Erythroblast (primary cell): ENCODE results near the gene CLEC11A.

Experiments used
- GATA1 ChIP-seq: IDR thresholded peaks from 2 replicates; pipeline ENCODE4 v1.6.1; 2011; ENCODE audit warnings: low read depth, mild to moderate bottlenecking, control low read depth, low read length, moderate library complexity
- POLR2A ChIP-seq: IDR thresholded peaks from 2 replicates; pipeline ENCODE4 v1.6.1; 2011; ENCODE audit warnings: mild to moderate bottlenecking, low read length

- TF ChIP-seq POLR2A (no peak), GATA1 (no peak)
These were observed 13.1 kb upstream of the CLEC11A start for GRCh38 chr19:50710094-50710493.
